Raji (cell line): ENCODE results near the gene WIPI1.

Experiments used
- POLR2A ChIP-seq: IDR thresholded peaks from 2 replicates; pipeline ENCODE4 v1.6.1; 2011; ENCODE audit warnings: low read depth, low read length, control low read depth; ENCODE audit not compliant: insufficient read depth

Gene WIPI1

DNA sequence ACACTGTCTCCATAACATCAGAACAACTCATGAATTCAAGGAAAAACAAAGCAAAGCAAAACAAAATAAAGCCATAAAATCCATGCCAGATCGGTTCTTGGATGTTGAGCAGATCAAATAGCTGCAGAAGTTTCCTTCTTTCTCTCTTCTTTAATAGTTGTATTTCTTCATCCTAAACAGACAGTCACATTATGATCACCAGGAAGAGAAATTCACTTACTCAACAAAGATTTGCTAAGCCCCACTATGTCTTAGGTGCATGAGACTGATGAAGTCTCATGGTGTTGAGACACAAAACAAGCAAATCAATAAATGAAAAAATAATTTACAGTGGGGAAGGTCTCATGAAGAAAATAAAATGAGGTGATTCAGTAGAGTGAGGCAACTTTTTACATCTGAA lies 72.8 kb downstream of the WIPI1 start:
- TF ChIP-seq POLR2A: no peak

DNA sequence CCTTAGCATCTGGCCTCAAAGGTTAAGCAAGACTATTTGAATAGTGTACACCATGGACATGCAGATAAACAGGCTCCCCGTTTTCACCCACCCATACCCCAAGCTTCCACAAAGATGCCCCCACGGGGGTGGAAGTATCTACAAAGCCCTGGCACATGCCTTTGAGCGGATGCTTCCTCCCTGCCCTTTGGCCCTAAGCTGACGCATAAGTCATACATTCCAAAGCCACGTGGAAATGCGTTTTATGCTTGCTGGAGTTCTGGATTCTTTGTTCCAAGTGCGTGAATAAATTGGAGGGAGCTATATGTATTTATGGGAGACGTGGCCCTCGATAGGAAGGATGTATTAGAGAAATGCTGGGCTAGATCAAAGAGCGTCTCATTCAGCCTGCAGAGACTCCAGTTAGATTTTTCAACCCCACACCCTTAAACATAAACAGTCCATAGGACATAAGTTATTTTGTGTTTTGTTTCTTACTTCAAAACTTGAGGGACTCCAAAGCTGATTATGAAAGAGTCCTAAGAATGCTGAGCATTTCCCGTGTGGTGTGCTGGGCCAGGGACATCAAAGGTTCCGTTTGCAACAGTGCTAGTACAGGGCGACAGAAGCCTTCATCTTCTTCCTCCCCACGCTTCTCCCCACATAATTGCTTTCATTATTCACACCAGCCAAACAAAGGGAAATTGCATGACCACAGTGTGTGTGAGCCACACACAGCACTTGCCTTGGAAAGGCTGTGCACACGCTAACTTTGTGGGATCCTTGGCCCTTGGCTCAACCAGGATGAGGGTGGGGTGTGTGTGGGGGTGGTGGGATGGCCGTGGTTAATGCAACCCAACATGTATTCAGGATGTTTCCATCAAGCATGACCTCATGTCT lies 73.6 kb downstream of the WIPI1 start:
- no peak for TF ChIP-seq POLR2A

DNA sequence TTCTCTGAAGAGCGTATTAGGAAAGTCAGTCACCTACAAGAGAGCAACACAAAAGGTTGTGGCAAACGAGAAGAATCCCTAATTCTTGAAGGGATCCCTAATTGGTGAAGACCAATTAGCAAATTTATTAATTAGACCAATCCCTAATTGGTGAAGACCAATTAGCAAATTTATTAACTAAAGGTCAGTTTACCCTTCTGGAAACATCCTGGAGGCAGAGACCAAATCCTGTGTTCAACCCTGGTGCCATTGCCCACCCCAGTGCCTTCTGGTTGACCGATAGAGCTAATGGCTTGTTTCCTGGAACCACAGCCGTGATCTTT lies 74.2 kb downstream of the WIPI1 start:
- no peak for TF ChIP-seq POLR2A

DNA sequence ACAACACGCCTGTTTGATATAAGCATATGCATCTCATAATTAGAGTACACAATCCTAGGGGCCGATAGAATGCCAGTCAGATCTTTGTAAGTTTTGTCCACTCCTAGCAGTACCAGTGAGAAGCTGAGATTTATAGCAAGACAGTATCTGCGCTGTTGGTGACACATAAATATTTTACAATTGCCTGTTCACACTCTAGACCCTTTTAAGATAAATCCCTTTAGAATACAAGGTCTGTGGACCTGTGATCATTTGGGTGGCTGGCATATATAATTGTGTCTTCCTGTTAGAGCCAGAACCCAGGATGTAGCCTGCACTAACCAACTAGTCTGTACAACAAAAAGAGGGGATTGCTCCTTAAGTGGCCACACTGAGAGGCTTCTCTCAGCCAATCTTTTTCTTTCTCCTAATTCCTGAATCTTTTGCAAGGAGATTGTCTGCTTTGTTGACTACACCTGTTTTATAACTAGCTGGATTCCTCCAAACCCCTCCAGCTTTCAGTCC lies 74.7 kb downstream of the WIPI1 start:
- TF ChIP-seq POLR2A: no peak

DNA sequence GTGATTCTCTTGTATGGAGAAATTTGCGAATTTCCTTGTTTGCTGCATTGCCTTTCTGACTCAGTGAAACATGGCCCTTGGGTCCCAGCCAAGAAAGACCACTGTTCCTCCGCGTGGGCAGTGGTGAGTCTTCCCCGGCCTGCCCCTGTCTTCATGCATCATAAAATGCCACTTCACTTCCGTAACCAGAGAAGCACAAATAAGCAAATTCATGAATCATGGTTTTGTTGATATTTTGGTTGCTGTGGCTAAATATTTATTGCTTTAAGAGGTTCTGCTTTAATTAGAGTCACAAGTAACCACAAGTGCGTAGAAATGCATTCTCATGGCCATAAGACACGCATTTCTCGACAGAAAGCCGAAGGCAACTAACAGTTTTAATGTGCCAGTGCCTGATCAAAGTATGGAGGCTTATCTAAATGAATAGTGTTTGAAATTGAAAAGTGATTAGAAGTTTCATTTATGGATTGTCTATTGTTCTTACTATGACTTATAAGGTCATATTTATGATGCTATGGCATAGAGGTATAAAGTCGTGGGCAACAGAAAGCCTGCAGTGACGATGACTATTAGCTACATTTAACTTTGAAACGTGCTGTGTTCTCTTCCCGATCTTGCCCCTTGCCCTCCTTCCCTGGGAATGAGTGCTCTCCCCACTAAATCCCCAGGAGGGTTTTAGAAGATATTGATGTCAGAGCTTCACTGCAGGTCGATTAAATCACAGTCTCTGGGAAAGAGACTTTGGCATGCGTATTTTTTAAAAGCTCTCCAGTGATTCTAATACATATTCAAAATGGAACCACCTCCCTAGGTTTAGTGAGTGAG lies 76.0 kb downstream of the WIPI1 start:
- TF ChIP-seq POLR2A: no peak

DNA sequence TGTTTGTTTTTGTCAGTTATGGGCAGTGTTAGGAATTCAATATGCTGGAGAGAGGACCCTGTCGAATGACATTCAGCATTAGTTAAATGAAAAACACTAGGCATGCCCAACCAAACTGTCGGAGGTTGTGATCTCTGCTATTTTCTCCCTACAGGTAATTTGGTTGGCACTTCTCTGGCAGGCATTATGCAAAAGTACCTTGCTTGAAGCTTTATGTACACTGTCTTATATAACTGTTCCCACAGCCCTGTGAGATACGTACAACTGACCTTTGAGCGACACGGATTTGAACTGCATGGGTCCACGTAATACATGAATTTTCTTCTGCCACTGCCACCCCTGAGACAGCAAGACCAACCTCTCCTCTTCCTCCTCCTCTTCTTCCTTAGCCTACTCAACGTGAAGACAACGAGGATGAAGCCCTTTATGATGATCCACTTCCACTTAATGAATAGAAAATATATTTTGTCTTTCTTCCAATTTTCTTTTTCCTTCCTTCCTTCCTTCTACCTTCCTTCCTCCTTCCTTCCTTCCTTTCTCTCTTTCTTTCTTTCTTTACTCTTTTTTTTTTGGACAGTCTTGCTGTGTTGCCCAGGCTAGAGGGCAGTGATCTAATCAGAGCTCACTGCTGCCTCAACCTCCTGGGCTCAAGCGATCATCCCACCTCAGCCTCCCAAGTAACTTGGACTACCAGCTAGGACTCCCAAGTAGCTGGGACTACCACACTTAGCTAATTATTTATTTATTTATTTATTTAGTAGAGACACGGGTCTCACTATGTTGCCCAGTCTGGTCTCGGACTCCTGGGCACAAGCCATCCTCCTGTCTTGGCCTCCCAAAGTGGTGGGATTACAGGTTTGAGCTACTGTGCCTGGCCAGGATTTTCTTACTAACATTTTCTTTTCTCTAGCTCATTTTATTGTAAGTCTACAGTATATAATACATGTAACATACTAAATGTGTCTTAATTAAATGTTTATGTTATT lies 77.3 kb downstream of the WIPI1 start:
- TF ChIP-seq POLR2A: no peak

DNA sequence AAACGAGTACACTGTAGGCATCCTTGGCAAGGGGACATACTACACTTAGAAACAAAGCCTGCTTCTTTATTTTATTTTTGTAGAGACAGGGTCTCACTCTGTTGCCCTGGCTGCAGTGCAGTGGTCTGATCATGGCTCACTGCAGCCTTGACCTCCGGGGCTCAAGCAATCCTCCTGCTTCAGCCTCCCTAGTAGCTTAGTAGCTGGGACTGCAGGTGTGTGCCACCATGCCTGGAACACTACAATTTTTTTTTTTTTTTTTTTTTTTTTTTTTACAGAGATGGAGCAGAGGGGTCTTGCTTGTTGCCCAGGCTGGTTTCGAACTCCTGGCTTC lies 78.2 kb downstream of the WIPI1 start:
- TF ChIP-seq POLR2A: no peak

DNA sequence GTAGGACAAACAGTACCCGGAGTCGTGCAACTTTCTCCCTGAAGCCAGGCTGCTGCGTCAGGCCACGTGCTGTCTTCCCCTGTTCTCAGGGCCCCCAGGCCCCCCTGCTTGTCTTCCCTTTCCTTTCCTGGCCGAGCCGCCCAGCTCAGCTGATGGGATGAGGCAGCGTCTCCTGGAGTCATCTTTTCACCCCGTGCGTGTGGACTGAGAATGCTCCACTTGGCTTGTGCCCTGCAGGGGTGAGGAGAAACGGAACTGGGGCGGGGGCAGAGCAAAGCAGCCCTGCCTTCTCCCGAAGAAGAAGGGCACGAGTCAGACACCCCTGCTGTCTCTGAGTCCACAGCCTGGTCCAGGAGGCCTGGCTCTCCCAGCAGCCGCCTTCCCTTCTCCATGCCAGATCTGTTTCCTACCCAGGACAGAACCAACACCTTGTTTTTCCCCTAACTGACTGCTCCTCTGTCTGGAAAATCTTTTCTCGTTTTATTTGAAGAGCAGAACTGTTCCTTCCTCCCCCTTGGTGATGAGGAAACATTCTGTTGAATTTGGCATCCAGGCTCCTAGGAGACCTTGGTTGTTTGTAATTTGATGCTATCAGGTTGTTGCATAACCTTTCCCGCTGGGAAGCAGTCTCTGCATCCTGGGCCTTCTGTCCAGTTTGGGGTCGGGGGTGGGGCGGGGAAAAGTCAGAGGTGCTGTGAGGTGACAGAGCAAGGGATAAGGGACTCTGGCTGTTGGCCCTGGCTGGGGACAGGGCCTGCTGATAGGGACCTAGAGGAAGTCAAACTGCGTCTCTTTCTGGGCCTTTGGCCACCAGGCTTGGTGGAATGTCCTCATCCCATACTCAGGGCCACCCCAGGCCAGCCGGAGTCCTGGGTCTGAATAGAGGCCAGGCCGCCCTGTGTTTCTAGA lies 78.8 kb downstream of the WIPI1 start:
- no peak for TF ChIP-seq POLR2A

DNA sequence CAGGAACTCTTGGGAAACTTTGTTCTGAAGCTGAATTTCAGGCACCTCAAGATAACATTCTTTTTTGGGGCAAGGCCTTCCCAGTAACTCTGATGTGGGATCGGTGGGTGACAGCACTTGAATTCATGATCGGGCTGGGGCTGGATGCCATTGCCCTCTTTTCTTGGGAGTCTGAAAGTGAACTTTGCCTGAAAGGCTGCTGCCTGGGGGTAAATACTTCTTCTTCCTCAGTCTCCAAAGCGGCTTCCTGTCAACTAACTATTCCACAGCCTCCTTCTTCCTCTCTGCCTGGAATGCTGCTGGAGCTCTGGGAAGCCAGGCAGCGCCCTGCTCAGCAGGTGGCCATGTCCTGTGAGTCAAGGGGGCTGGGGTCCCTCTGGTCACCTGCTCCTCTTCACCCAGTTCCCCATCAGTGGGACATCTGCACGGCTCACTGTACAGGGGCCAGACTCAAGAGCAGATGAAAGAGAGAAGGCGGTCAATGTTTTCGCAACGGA lies 79.5 kb downstream of the WIPI1 start:
- TF ChIP-seq POLR2A: no peak

DNA sequence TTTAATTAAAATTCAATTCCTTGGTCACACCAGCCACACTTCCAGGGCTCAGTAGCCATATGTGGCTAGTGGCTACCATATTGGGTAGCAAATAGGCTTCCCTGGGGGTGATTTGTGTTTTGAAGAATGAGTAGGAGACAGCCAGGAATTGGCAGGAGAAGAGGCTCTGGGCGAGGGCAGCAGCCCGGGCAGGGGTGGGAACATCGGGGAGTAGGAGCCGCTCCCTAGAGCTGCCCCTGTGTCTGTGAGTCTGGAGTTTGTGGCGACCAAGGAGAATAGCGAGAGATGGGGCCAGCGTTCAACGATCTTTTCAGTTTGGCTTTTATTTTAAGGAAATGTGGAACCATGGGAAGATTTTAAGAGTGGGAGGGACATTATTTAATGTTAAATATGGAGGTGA lies 81.7 kb downstream of the WIPI1 start:
- no peak for TF ChIP-seq POLR2A
